HT-29 (cell line): ENCODE data around the gene MAP4K5. TPM values are rescaled to one million over a fixed set of nuclear protein-coding genes. Genes with fewer than 3 reads are reported as not detected.

Experiments
- small RNA-seq: library from RNA; depleted of rRNA; stranded (forward); fragments of <200 nt; gene quantifications from one replicate; pipeline ENCODE3, GENCODE V24; 2014
- total RNA-seq: library from RNA; depleted of rRNA; stranded (reverse); fragments of >200 nt; shearing (Covaris generic); gene quantifications from 2 replicates; pipeline ENCODE4 v1.2.3, GENCODE V29; 2014; rRNA removed

Gene MAP4K5
- total RNA-seq, 1 experiment from 2014 or later: 34.1 TPM

Small RNA genes within 50 kb of the gene (small RNA-seq; reads per million reads assigned to genes)
- gene RF00019 (not detected), gene SNRPGP1 (not detected)

Other genes starting within 250 kb of the MAP4K5 start
- 13.2 and 17.1 TPM in 2 replicates for gene L2HGDH, start 220.3 kb downstream of the MAP4K5 start, total RNA-seq
- gene DMAC2L, start 220.2 kb downstream of the MAP4K5 start, total RNA-seq: 4.1 and 6.1 TPM in 2 replicates
- gene CDKL1, start 135.7 kb downstream of the MAP4K5 start, total RNA-seq: 5.5 and 12.9 TPM in 2 replicates
- 0.28 and 1.6 TPM in 2 replicates for gene ATL1, start 27.6 kb upstream of the MAP4K5 start, total RNA-seq
- gene SAV1, start 135.7 kb upstream of the MAP4K5 start, total RNA-seq: 53.2 and 62.3 TPM in 2 replicates